ENCODE results near the gene CNTNAP5. TPM values are rescaled to one million over a fixed set of nuclear protein-coding genes. Genes with fewer than 3 reads are reported as not detected.

The CNTNAP5 gene
- total and polyA plus RNA-seq, 2 donors (not counting 3 experiments of a cell fraction or from before 2014, with no cell fraction given): not detected

DNA sequence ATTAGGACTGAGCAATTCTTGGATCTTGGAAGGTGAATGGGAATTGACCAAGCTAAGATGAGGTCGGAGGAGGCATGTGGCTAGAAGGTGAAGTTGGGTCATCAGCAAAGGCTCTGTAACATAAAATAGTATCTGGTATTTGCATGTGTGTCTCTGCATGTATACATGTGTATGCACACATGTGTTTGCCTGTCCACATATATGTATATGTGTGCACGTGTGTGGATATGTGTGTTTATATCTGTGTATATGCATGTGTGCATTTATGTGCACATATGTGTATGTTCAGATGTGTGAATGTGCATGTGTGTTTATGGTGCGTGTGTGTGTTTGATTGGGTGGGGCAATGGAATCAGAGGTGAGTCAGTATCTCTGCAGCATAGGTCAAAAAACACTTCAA lies 664.3 kb downstream of the CNTNAP5 start:
- no peaks in the 10 kb centered on the region for H3K36me3 ChIP-seq (ENCODE audit: control insufficient read depth in 2 of 2, extremely low read depth in 1 of 2, insufficient read depth in 2 of 2, low read length in 2 of 2)
- no peaks in the 10 kb centered on the region for H3K27me3 ChIP-seq (ENCODE audit: control insufficient read depth in 2 of 2, insufficient read depth in 2 of 2, low read length in 2 of 2)
- TF ChIP-seq, protein P1, sequence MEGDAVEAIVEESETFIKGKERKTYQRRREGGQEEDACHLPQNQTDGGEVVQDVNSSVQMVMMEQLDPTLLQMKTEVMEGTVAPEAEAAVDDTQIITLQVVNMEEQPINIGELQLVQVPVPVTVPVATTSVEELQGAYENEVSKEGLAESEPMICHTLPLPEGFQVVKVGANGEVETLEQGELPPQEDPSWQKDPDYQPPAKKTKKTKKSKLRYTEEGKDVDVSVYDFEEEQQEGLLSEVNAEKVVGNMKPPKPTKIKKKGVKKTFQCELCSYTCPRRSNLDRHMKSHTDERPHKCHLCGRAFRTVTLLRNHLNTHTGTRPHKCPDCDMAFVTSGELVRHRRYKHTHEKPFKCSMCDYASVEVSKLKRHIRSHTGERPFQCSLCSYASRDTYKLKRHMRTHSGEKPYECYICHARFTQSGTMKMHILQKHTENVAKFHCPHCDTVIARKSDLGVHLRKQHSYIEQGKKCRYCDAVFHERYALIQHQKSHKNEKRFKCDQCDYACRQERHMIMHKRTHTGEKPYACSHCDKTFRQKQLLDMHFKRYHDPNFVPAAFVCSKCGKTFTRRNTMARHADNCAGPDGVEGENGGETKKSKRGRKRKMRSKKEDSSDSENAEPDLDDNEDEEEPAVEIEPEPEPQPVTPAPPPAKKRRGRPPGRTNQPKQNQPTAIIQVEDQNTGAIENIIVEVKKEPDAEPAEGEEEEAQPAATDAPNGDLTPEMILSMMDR (IDR thresholded peaks at IDR 0.05; ENCODE audit: extremely low read depth in 1 of 2, insufficient read depth in 1 of 2, low read depth in 1 of 2, low read length in 2 of 2): no peak
- TF ChIP-seq POLR2AphosphoS5 (IDR thresholded peaks at IDR 0.05; ENCODE audit: insufficient read depth, low read depth, low read length) (no peak), EZH2 (IDR thresholded peaks at IDR 0.05; ENCODE audit: borderline replicate concordance, low read depth, low read length, severe bottlenecking) (no peak)
- ChIA-PET POLR2A (no interaction called here), CTCF (no interaction called here)
- H3K9ac ChIP-seq (replicated peaks; ENCODE audit: extremely low read depth, insufficient read depth, low read length): no peak overlapping the region
- dilution Hi-C loops (cut with MboI; ENCODE audit: extremely low pct_ligation_motif_present, low sequenced_read_pairs): no loop called here
- no peak overlapping the region for H2AFZ ChIP-seq (ENCODE audit: low read depth, low read length)
- DNase-seq (ENCODE audit: low read depth, low spot score) (no peak), FAIRE-seq (no peak)
- no peaks in the 10 kb centered on the region for H3K4me1 ChIP-seq (ENCODE audit: control insufficient read depth, extremely low read depth, insufficient read depth, low read length)
- no peaks in the 10 kb centered on the region for H3K9me1 ChIP-seq (replicated peaks; ENCODE audit: control insufficient read depth, extremely low read depth, insufficient read depth, low read length)
- H3K4me3 ChIP-seq (replicated peaks in 1 of 3; ENCODE audit: insufficient read depth in 1 of 3, low read depth in 1 of 3, low read length in 3 of 3): no peak overlapping the region
- BruUV-seq (replicated peaks): no TSS peak
- no peaks in the 10 kb centered on the region for H3K79me2 ChIP-seq (ENCODE audit: control insufficient read depth, insufficient read depth, low read length)
- no peaks in the 10 kb centered on the region for H4K20me1 ChIP-seq (replicated peaks; ENCODE audit: control insufficient read depth, extremely low read depth, insufficient read depth, low read length)
- intact Hi-C loops (cut with micrococcal nuclease): no loop called here
- H3K9me3 ChIP-seq (replicated peaks; ENCODE audit: control insufficient read depth, insufficient read depth, low read length): peaks cover 2% of the 10 kb centered on the region
- no peak overlapping the region for H3K27ac ChIP-seq (ENCODE audit: insufficient read depth, low read depth, low read length)
- H3K4me2 ChIP-seq (ENCODE audit: insufficient read depth, low read length): no peak overlapping the region

DNA sequence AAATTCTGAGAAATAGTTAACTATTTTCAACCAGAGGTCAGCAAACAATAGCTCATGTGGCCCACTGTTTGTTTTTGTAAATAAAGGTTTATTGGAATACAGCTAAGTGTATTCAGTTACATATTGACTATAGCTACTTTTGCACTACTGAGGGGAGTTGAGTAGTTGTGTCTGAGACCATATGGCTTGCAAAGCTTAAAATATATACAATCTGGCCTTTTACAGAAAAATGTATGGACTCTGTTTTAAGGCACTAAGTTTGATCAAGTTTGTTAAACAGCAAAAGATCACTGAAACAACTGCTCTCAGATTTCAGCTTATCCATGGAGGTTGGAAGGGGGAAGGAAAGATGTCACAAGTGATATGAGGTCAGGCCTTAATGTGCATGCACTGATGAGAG lies 667.1 kb downstream of the CNTNAP5 start:
- no peak for DNase-seq (ENCODE audit: low read depth, low spot score)
- no TSS peak for BruUV-seq (replicated peaks)
- intact Hi-C loops (cut with micrococcal nuclease): no loop called here
- H3K36me3 ChIP-seq (ENCODE audit: control insufficient read depth in 2 of 2, extremely low read depth in 1 of 2, insufficient read depth in 2 of 2, low read length in 2 of 2): no peaks in the 10 kb centered on the region
- H3K9me3 ChIP-seq (replicated peaks; ENCODE audit: control insufficient read depth, insufficient read depth, low read length): peaks cover 4% of the 10 kb centered on the region
- no peaks in the 10 kb centered on the region for H3K4me1 ChIP-seq (ENCODE audit: control insufficient read depth, extremely low read depth, insufficient read depth, low read length)
- TF ChIP-seq GATA2 (IDR thresholded peaks at IDR 0.05; ENCODE audit: insufficient read depth, insufficient read length, low read depth, low read length) (no peak), EZH2 (IDR thresholded peaks at IDR 0.05; ENCODE audit: borderline replicate concordance, low read depth, low read length, severe bottlenecking) (no peak), POLR2A (IDR thresholded peaks at IDR 0.05; ENCODE audit: low read depth, low read length) (no peak), MYC (IDR thresholded peaks at IDR 0.05; ENCODE audit: low read depth, low read length) (no peak), JUN (IDR thresholded peaks at IDR 0.05; ENCODE audit: borderline replicate concordance, insufficient read depth, insufficient read length, low read depth) (no peak), FOS (IDR thresholded peaks at IDR 0.05; ENCODE audit: borderline replicate concordance, insufficient read depth, low read length) (no peak), POLR2AphosphoS5 (IDR thresholded peaks at IDR 0.05; ENCODE audit: insufficient read depth, low read depth, low read length) (no peak)
- TF ChIP-seq, protein P2, sequence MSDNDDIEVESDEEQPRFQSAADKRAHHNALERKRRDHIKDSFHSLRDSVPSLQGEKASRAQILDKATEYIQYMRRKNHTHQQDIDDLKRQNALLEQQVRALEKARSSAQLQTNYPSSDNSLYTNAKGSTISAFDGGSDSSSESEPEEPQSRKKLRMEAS (IDR thresholded peaks at IDR 0.05; ENCODE audit: insufficient read depth, insufficient read length): no peak
- TF ChIP-seq, protein P1 (IDR thresholded peaks at IDR 0.05; ENCODE audit: extremely low read depth in 1 of 2, insufficient read depth in 1 of 2, low read depth in 1 of 2, low read length in 2 of 2): no peak
- no peak overlapping the region for H3K9ac ChIP-seq (replicated peaks; ENCODE audit: extremely low read depth, insufficient read depth, low read length)
- H3K9me1 ChIP-seq (replicated peaks; ENCODE audit: control insufficient read depth, extremely low read depth, insufficient read depth, low read length): no peaks in the 10 kb centered on the region
- no peak overlapping the region for H3K27ac ChIP-seq (ENCODE audit: insufficient read depth, low read depth, low read length)
- H3K4me3 ChIP-seq (replicated peaks in 1 of 3; ENCODE audit: insufficient read depth in 1 of 3, low read depth in 1 of 3, low read length in 3 of 3): no peak overlapping the region
- H4K20me1 ChIP-seq (replicated peaks; ENCODE audit: control insufficient read depth, extremely low read depth, insufficient read depth, low read length): no peaks in the 10 kb centered on the region
- POLR2A ChIA-PET: no interaction called here
- dilution Hi-C loops (cut with MboI; ENCODE audit: extremely low pct_ligation_motif_present, low sequenced_read_pairs): no loop called here
- no peaks in the 10 kb centered on the region for H3K27me3 ChIP-seq (ENCODE audit: control insufficient read depth in 2 of 2, insufficient read depth in 2 of 2, low read length in 2 of 2)
- no peak for FAIRE-seq
- H3K79me2 ChIP-seq (ENCODE audit: control insufficient read depth, insufficient read depth, low read length): no peaks in the 10 kb centered on the region
- CTCF ChIA-PET: no interaction called here
- H2AFZ ChIP-seq (ENCODE audit: low read depth, low read length): no peak overlapping the region
- H3K4me2 ChIP-seq (ENCODE audit: insufficient read depth, low read length): no peak overlapping the region

All from endothelial cell of umbilical vein (primary cell).